Placental epithelial cell (primary cell): ENCODE data around the gene RUVBL2. TPM values are rescaled to one million over a fixed set of nuclear protein-coding genes. Genes with fewer than 3 reads are reported as not detected.

Source experiments
- small RNA-seq: library from RNA; depleted of rRNA; stranded (forward); fragments of <200 nt; gene quantifications from one replicate; pipeline ENCODE3, GENCODE V24; 2012
- total RNA-seq: library from RNA; depleted of rRNA; stranded (reverse); fragments of >200 nt; gene quantifications from 2 replicates; pipeline ENCODE4 v1.2.3, GENCODE V29; 2012

Gene RUVBL2
- 108 and 286 TPM in 2 replicates for total RNA-seq

DNA sequence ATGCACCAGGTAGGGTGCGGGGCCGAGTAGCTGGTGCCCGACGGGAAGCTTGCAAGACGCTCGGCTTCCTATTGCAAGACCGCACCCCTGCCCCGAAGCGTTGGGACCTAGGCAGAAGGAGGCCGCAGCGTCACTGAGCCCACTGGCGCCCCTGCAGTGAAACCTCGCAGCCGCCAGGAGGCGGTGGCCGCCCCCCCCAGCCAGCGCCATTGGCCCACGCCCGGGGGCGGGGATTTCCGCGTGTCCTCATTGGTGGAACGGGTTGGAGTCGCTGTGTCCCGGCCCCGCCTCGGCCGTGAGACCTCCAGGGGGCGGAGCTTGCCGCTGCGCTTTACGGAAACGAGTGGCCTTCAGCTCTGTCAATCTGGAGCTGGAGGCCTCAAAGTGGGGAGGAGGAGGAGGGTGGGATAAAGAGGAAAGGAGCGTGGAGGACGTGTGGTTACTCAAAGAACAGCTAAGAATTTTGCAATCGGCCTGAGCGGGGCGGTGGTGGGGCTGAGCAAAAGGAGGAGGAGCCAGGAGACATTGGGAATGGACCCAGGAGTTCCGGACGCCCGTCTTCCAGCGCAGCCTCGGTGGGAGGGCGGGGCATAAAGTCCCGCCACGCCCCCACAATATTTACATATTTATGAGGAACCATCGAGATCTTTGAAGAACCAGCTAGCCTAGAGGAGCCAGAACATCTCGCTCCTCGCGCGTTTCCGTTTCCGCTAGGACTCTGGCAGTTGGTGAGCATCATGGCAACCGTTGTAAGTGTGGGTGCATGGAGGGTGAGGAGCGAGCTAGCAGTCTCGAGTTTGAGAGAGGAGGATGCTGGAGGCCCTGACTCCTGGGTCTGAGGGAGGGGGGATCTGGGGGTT, at the start of gene RUVBL2, which contains the start of gene GYS1:
Gene RUVBL2, plus strand, starts transcription at position 713 of the 860 bp plus-strand sequence. Its CDS starts 25 bp downstream, at position 738.
Gene GYS1, minus strand, starts transcription at position 135 of the 860 bp plus-strand sequence. CDS start 197 bp downstream, outside the sequence.

DNA sequence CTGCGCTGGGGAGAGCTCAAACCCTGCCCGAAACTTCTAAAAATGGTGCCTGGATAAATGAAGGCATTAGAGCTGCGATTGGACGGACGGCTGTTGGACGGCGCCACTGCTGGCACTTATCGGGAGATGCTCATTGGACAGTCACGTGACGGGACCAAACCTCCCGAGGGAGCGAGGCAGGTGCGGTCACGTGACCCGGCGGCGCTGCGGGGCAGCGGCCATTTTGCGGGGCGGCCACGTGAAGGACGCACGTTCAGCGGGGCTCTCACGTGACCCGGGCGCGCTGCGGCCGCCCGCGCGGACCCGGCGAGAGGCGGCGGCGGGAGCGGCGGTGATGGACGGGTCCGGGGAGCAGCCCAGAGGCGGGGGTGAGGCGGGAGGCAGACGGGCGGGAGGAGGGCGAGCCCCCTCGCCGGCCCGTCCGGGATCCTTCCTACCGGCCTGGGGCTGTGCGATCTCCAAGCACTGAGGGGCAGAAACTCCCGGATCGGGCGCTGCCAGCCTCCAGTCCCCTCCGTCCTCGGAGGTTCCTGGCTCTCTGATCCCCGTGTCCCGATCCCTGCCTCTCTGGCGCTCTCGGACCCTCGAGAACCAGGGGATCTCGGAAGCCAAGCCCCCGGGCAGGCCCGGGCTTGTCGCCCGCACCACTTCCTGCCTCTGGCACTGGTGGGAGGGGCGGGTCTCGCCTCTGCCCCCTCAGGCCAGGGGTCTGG, 38.9 kb upstream of the RUVBL2 start, which contains the start of gene BAX:
Gene BAX, plus strand, starts transcription at position 281 of the 713 bp plus-strand sequence. Its CDS starts 54 bp downstream, at position 335.

DNA sequence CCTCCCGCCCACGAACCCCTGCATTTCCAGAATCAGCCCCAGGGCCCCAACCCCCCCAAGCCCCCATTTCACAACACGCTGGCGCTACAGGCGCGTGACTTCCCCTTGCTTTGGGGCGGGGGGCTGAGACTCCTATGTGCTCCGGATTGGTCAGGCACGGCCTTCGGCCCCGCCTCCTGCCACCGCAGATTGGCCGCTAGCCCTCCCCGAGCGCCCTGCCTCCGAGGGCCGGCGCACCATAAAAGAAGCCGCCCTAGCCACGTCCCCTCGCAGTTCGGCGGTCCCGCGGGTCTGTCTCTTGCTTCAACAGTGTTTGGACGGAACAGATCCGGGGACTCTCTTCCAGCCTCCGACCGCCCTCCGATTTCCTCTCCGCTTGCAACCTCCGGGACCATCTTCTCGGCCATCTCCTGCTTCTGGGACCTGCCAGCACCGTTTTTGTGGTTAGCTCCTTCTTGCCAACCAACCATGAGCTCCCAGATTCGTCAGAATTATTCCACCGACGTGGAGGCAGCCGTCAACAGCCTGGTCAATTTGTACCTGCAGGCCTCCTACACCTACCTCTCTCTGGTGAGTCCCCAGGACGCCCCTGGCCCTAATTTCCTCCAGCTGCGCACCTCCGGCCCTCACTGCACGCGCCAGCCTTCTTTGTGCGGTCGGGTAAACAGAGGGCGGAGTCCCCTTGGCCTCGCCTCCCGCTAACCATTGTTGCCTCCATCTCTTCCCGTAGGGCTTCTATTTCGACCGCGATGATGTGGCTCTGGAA, 28.5 kb upstream of the RUVBL2 start, which contains the start of gene FTL:
Gene FTL, plus strand, starts transcription at position 270 of the 766 bp plus-strand sequence. Its CDS starts 199 bp downstream, at position 469.

DNA sequence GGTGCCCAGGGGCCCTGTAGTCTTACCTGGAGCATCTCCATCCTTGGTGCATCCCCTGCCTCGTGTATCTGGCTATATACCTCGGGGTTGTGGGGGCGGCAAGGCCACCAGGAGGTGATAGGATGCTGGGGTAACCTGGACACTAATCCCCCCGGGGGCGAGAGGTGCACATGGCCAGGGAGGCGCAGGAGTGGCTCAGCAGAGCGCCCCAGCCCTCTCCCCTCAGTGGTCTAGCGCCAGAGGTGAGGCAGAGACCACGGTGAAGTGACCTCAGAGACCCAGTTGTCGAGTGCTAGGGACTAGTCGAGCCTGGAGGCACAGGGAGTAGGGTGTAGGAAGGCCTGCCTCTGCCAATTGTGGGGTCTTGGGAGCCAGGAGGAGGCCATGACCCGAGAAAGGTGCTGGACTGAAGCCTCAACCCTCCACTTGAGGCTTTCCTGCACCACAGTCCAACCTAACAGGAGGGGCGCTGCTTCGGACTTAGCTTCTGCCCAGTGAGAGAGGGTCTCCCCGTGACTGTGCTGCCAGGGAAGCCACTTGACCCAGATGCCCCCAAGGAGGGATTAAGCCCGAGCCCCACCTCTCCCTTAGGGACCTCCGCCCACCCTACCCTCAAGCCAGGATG, 23.5 kb downstream of the RUVBL2 start, which contains the start of gene LHB:
Gene LHB, minus strand, starts transcription at position 51 of the 625 bp plus-strand sequence. Its CDS starts 10 bp downstream, at position 41.

DNA sequence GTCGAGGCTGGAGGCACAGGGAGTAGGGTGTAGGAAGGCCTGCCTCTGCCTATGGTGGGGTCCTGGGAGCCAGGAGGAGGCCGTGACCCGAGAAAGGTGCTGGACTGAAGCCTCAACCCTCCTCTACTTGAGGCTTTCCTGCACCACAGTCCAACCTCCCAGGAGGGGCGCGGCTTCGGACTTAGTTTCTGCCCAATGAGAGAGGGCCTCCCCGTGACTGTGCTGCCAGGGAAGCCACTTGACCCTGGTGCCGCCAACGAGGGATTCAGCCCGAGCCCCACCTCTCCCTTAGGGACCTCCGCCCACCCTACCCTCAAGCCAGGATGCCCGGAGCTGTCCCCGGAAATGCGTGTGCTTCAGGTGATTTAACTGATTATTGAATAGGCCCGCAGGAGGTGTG, 30.5 kb downstream of the RUVBL2 start, which contains the start of gene CGB3:
Gene CGB3, minus strand, starts transcription at position 101 of the 400 bp plus-strand sequence. CDS start 362 bp downstream, outside the sequence.

DNA sequence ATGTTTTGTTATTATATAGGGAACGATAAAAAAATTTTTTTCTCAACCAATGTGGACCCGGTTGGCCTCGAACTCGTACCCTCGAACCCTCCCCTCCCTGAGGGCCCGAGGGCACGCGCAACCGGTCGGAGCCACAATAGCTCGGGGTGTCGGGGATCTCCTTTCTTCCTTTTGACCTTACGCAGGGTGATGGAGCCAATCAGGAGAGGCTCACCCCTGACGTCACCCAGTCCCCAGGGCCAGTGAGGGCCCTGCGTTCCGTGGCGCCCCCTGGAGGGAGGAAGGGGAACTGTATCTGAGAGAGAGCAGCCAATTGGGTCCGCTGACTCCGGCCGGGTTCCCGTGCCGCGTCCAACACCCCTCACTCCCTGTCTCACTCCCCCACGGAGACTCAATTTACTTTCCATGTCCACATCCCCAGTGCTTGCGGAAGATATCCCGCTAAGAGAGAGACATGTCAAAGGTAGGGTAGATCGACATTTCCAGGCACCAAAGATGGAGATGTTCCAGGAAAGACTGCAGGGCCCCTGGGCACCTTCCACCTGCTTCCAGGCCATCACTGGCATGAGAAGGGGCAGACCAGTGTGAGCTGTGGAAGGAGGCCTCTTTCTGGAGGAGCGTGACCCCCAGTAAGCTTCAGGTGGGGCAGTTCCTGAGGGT, 38.1 kb downstream of the RUVBL2 start, which contains the start of gene CGB2:
Gene CGB2, plus strand, starts transcription at position 249 of the 660 bp plus-strand sequence. Its CDS starts 206 bp downstream, at position 455.

DNA sequence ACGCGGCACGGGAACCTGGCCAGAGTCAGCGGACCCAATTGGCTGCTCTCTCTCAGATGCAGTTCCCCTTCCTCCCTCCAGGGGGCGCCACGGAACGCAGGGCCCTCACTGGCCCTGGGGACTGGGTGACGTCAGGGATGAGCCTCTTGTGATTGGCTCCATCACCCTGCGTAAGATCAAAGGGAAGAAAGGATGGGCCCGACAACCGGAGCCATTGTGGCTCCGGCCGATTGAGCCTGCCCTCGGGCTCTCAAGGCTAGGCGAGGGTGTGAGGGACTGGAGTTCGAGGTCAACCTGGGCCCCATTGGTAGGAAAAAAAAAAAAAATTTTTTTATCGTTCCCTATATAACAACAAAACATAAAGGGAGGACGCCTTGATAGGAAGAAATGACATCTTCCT, 43.1 kb downstream of the RUVBL2 start, which contains the start of gene CGB1:
Gene CGB1, minus strand, starts transcription at position 81 of the 400 bp plus-strand sequence. CDS start 184 bp downstream, outside the sequence.

DNA sequence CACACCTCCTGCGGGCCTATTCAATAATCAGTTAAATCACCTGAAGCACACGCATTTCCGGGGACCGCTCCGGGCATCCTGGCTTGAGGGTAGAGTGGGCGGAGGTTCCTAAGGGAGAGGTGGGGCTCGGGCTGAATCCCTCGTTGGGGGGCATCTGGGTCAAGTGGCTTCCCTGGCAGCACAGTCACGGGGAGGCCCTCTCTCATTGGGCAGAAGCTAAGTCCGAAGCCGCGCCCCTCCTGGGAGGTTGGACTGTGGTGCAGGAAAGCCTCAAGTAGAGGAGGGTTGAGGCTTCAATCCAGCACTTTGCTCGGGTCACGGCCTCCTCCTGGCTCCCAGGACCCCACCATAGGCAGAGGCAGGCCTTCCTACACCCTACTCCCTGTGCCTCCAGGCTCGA, 49.9 kb downstream of the RUVBL2 start, which contains the start of gene CGB5:
Gene CGB5, plus strand, starts transcription at position 301 of the 400 bp plus-strand sequence. CDS start 362 bp downstream, outside the sequence.

DNA sequence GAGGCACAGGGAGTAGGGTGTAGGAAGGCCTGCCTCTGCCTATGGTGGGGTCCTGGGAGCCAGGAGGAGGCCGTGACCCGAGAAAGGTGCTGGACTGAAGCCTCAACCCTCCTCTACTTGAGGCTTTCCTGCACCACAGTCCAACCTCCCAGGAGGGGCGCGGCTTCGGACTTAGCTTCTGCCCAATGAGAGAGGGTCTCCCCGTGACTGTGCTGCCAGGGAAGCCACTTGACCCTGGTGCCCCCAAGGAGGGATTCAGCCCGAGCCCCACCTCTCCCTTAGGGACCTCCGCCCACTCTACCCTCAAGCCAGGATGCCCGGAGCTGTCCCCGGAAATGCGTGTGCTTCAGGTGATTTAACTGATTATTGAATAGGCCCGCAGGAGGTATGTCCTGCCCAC, 55.3 kb downstream of the RUVBL2 start, which contains the start of gene CGB8:
Gene CGB8, minus strand, starts transcription at position 101 of the 400 bp plus-strand sequence. CDS start 372 bp downstream, outside the sequence.

DNA sequence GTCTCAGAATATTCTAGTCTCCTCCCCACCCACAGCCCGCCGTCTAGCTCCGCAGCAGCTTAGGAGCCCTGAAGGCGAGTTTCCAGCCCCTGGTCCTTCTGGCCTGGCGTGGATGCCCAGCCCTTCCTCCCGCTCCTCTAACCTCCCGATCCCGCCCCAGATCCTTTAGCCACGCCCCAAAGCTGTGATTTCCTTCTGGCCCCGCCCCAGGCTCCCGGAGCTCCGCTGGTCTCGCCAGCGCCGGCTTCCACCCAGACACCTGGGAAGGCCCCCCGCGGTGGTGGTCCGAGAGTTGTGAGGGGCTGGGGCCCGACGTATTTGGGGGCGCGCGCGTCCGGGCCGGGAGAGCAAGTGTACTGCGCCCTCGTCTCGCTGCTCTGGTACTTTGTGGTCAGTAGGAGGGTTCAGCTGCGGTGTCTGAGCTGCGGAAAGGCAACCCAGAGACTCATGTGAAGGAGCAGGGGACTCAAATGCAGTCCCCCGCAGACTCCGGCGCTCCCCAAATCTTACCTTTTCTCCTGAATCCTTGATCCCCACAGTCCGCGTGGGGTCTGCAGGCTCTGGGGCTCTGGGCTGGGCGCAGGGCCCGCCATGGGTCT, 64.0 kb downstream of the RUVBL2 start, which contains the start of gene CGB7:
Gene CGB7, minus strand, starts transcription at position 114 of the 599 bp plus-strand sequence. CDS start 2,374 bp downstream, outside the sequence.

DNA sequence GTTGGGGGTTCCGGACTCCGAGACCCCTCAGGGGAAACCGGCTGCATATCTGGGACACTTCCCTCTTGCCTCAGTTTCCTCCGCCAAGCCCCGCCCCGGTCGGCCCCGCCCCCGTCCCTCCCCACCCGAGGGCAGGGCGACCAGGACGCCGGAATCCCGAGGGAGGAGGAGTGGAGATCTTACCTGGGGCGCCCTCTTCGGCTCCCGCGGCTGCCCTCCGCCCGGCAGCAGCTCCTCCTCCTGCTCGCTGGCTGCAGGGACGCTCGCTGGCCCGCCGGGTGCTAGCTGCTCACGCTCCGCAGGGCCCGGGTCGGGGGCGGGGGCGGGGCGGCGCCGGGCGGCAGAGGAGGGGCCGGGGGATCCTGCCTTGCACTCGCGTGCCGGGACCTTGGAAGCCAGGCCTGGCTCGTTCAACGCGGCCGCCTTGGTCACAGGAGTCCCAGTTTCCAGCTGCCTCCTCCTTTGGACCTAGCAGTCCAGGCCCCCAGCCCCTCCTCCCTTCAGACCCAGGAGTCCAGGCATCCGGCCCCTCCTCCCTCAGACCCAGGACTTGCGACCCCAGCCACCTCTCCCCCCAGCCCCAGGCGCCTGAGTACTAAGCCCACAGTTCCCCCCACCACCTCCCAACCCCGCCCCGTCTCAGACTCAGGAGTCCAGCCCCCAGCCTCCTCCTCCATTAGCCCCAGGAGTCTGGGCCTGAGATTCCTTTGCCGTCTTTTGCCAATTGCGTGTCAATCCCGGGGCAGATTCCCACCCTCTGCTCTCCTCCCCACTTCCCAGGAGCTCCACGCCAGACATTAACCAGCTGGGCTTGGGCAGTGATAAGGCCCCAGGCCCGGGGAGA, 71.3 kb downstream of the RUVBL2 start, which contains the start of gene NTF4:
Gene NTF4, minus strand, starts transcription at position 51 of the 844 bp plus-strand sequence. CDS start 2,821 bp downstream, outside the sequence.

Small RNA genes lying within 50 kb of the gene (small RNA-seq; reads per million reads assigned to genes)
- gene MIR6798 = not detected

Other genes with a start within 250 kb of the RUVBL2 start
- gene IZUMO1, start 247.0 kb upstream of the RUVBL2 start, total RNA-seq = 0.39 TPM in 1 of 2 replicates, not detected in the other
- 0.39 and 1.5 TPM in 2 replicates for gene FUT1, start 241.2 kb upstream of the RUVBL2 start, total RNA-seq
- 0.39 TPM in 1 of 2 replicates, not detected in the other for gene FGF21, start 238.4 kb upstream of the RUVBL2 start, total RNA-seq
- 15.7 and 22.6 TPM in 2 replicates for gene BCAT2, start 182.9 kb upstream of the RUVBL2 start, total RNA-seq
- 3.8 and 20.4 TPM in 2 replicates for gene HSD17B14, start 157.4 kb upstream of the RUVBL2 start, total RNA-seq
- 1.2 and 3.9 TPM in 2 replicates for gene PLEKHA4, start 125.3 kb upstream of the RUVBL2 start, total RNA-seq
- gene PPP1R15A, start 121.5 kb upstream of the RUVBL2 start, total RNA-seq = 28.7 and 75.8 TPM in 2 replicates
- gene TULP2, start 95.1 kb upstream of the RUVBL2 start, total RNA-seq = 0.22 and 0.79 TPM in 2 replicates
- gene NUCB1, start 93.6 kb upstream of the RUVBL2 start, total RNA-seq = 169 and 326 TPM in 2 replicates
- gene DHDH, start 60.2 kb upstream of the RUVBL2 start, total RNA-seq = 1.2 TPM in 1 of 2 replicates, not detected in the other
- 41.6 and 99.3 TPM in 2 replicates for gene BAX, start 39.0 kb upstream of the RUVBL2 start, total RNA-seq
- gene FTL, start 28.6 kb upstream of the RUVBL2 start, total RNA-seq = 1,769 and 2,040 TPM in 2 replicates
- gene GYS1, start 578 bp upstream of the RUVBL2 start, total RNA-seq = 66.0 and 128 TPM in 2 replicates
- not detected in 2 replicates for gene LHB, start 23.2 kb downstream of the RUVBL2 start, total RNA-seq
- not detected in 2 replicates for gene CGB3, start 30.4 kb downstream of the RUVBL2 start, total RNA-seq
- gene CGB2, start 38.0 kb downstream of the RUVBL2 start, total RNA-seq = not detected in 2 replicates
- not detected in 2 replicates for gene CGB1, start 43.0 kb downstream of the RUVBL2 start, total RNA-seq
- 0.39 TPM in 1 of 2 replicates, not detected in the other for gene CGB5, start 50.0 kb downstream of the RUVBL2 start, total RNA-seq
- 0.39 and 2.3 TPM in 2 replicates for gene CGB8, start 55.2 kb downstream of the RUVBL2 start, total RNA-seq
- 2.2 and 4.7 TPM in 2 replicates for gene CGB7, start 63.9 kb downstream of the RUVBL2 start, total RNA-seq
- 6.7 and 20.8 TPM in 2 replicates for gene NTF4, start 70.9 kb downstream of the RUVBL2 start, total RNA-seq
- gene KCNA7, start 78.8 kb downstream of the RUVBL2 start, total RNA-seq = under 0.01 TPM in 1 of 2 replicates, not detected in the other
- 147 and 205 TPM in 2 replicates for gene SNRNP70, start 91.6 kb downstream of the RUVBL2 start, total RNA-seq
- 5.1 and 13.0 TPM in 2 replicates for gene LIN7B, start 120.5 kb downstream of the RUVBL2 start, total RNA-seq
- 1.2 and 1.3 TPM in 2 replicates for gene C19orf73, start 125.3 kb downstream of the RUVBL2 start, total RNA-seq
- 8.1 and 10.2 TPM in 2 replicates for gene PPFIA3, start 125.7 kb downstream of the RUVBL2 start, total RNA-seq
- gene HRC, start 161.5 kb downstream of the RUVBL2 start, total RNA-seq = 0.11 and 0.39 TPM in 2 replicates
- gene TRPM4, start 163.9 kb downstream of the RUVBL2 start, total RNA-seq = 35.0 and 36.5 TPM in 2 replicates